DOHH2 (cell line): ENCODE results near the gene GREB1L.

Source experiments
- H3F3A ChIP-seq: fragments of 200-600 bp; sonication (generic), shearing (Covaris generic); 2 replicates; pipeline ENCODE4 v1.6.0; 2016; ENCODE audit warnings: antibody characterized with exemption, mild to moderate bottlenecking; ENCODE audit not compliant: control insufficient read depth, insufficient read depth
- H3K27ac ChIP-seq: fragments of 200-600 bp; sonication (generic); 2 replicates; pipeline ENCODE4 v1.5.1; 2014; ENCODE audit warnings: low read depth, mild to moderate bottlenecking, low read length, moderate library complexity
- H3K27me3 ChIP-seq: fragments of 200-600 bp; sonication (generic); 2 replicates; pipeline ENCODE4 v1.6.1; 2014; ENCODE audit warnings: mild to moderate bottlenecking, low read length, mixed read lengths; ENCODE audit not compliant: control insufficient read depth
- H3K36me3 ChIP-seq: fragments of 200-600 bp; sonication (generic); 2 replicates; pipeline ENCODE4 v1.6.1; 2014; ENCODE audit warnings: mild to moderate bottlenecking, low read length, moderate library complexity, mixed read lengths; ENCODE audit not compliant: control insufficient read depth
- H3K4me1 ChIP-seq: fragments of 200-600 bp; sonication (generic); 2 replicates; pipeline ENCODE4 v1.6.1; 2014; ENCODE audit warnings: mild to moderate bottlenecking, low read length, mixed read lengths; ENCODE audit not compliant: control insufficient read depth
- H3K4me2 ChIP-seq: fragments of 200-600 bp; sonication (generic); 2 replicates; pipeline ENCODE4 v1.6.0; 2014; ENCODE audit warnings: mild to moderate bottlenecking, low read length, moderate library complexity
- H3K4me3 ChIP-seq: fragments of 200-600 bp; sonication (generic); 2 replicates; pipeline ENCODE4 v1.5.1; 2014; ENCODE audit warnings: mild to moderate bottlenecking, low read length, mixed read lengths
- H3K79me2 ChIP-seq: fragments of 200-600 bp; sonication (generic); 2 replicates; pipeline ENCODE4 v1.6.1; 2014; ENCODE audit warnings: mild to moderate bottlenecking, low read length, mixed read lengths; ENCODE audit not compliant: control insufficient read depth
- H3K9me2 ChIP-seq: fragments of 200-600 bp; sonication (generic); replicated peaks from 2 replicates; pipeline ENCODE4 v1.6.1; 2014; ENCODE audit warnings: mild to moderate bottlenecking, low read length, mixed read lengths; ENCODE audit not compliant: control insufficient read depth
- H3K9me3 ChIP-seq: fragments of 200-600 bp; sonication (generic); 2 replicates; pipeline ENCODE4 v1.6.1; 2014; ENCODE audit warnings: antibody characterized with exemption, low read length, mixed read lengths; ENCODE audit not compliant: control insufficient read depth, insufficient read depth
- H4K20me1 ChIP-seq: fragments of 200-600 bp; sonication (generic); 2 replicates; pipeline ENCODE4 v1.6.0; 2014; ENCODE audit warnings: low read depth, mild to moderate bottlenecking, antibody characterized with exemption, low read length, moderate library complexity; ENCODE audit not compliant: control insufficient read depth, insufficient read depth
- CTCF ChIP-seq: fragments of 200-600 bp; sonication (generic); IDR thresholded peaks from one replicate; pipeline ENCODE4 v1.5.1; 2014; ENCODE audit warnings: antibody characterized with exemption, mild to moderate bottlenecking, low read depth, low read length; ENCODE audit not compliant: poor library complexity, severe bottlenecking
- EZH2phosphoT487 ChIP-seq: fragments of 200-600 bp; sonication (generic); IDR thresholded peaks from 2 replicates; pipeline ENCODE4 v1.6.1; 2017; ENCODE audit warnings: borderline replicate concordance, mild to moderate bottlenecking, antibody characterized with exemption, low read length, moderate library complexity, mixed read lengths

Gene GREB1L

GRCh38 chr18:21463718-21464117, 221.7 kb downstream of the GREB1L start:
- Histone ChIP-seq H3K4me3 (no peak overlapping the region), H3K36me3 (no peaks in the 10 kb centered on the region), H3K9me2 (no peaks in the 10 kb centered on the region), H3K27me3 (peaks cover 7% of the 10 kb centered on the region), H3K4me1 (no peaks in the 10 kb centered on the region), H3K4me2 (no peak overlapping the region), H3K27ac (no peak overlapping the region), H4K20me1 (no peaks in the 10 kb centered on the region), H3K9me3 (no peaks in the 10 kb centered on the region), H3F3A (no peaks in the 10 kb centered on the region), H3K79me2 (no peaks in the 10 kb centered on the region)
- TF ChIP-seq EZH2phosphoT487 (no peak), CTCF (no peak)

GRCh38 chr18:21468514-21469164, 226.6 kb downstream of the GREB1L start:
- no peak overlapping the region for H3K4me3 ChIP-seq
- no peaks in the 10 kb centered on the region for H3K9me3 ChIP-seq
- no peak overlapping the region for H3K27ac ChIP-seq
- H3K4me1 ChIP-seq: no peaks in the 10 kb centered on the region
- H3K36me3 ChIP-seq: no peaks in the 10 kb centered on the region
- no peaks in the 10 kb centered on the region for H3K79me2 ChIP-seq
- TF ChIP-seq EZH2phosphoT487 (no peak), CTCF (no peak)
- H4K20me1 ChIP-seq: no peaks in the 10 kb centered on the region
- H3K27me3 ChIP-seq: peaks cover 9% of the 10 kb centered on the region
- H3F3A ChIP-seq: no peaks in the 10 kb centered on the region
- H3K4me2 ChIP-seq: no peak overlapping the region
- no peaks in the 10 kb centered on the region for H3K9me2 ChIP-seq

- Histone ChIP-seq H3K4me2 (no peak overlapping the region), H3K4me3 (no peak overlapping the region), H3K9me2 (no peaks in the 10 kb centered on the region), H3K79me2 (no peaks in the 10 kb centered on the region), H3K27me3 (peaks cover 9% of the 10 kb centered on the region), H3K36me3 (no peaks in the 10 kb centered on the region), H3K4me1 (no peaks in the 10 kb centered on the region), H3F3A (no peaks in the 10 kb centered on the region), H4K20me1 (no peaks in the 10 kb centered on the region), H3K9me3 (no peaks in the 10 kb centered on the region), H3K27ac (no peak overlapping the region)
- no peak for TF ChIP-seq EZH2phosphoT487
- TF ChIP-seq CTCF: no peak
These were observed 230.7 kb downstream of the GREB1L start for GRCh38 chr18:21472741-21473140.
